ENCODE measurements around the gene JAK1. TPM values are rescaled to one million over a fixed set of nuclear protein-coding genes. Genes with fewer than 3 reads are reported as not detected.

Gene JAK1
- total and polyA plus RNA-seq, 9 of the 15 experiments (the other 6 are each of a cell fraction or from before 2014, with no cell fraction given): 9.7 to 44.1 (median 42.5) TPM

DNA sequence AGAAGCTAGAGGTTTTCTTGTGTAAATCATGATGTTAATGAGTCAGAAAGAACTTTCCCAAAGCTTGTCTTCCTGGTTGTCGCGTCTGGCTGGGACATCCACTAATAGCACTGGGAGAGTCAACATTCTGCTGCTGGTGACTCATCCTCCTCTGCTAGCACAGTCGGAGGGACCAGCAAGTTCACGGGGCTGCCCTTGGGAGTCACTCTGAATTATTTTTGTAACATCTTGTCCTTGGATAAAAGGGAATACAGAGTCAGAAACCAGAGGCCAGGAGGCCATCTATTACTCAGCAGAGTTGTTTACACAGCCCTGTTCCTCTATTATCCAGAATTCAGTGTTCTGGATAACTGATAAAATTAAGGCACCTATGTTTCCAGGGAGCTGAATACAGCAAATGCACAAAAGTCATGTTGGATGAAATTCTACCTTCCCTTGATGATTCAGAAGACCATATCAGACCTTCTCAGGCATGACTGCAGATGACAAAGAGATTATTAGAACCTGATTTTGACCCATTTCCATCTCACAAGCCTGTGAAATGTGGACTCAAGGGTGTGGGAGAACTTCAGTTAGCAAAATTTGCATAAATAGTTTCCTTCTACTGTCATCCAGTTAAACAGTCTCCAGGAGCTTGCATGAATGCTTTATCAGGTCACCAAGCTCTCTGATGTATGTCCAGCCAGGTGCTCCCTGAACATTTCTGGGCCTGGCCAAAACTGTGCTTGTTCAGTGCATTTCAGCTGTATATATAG lies 68.1 kb downstream of the JAK1 start (continued):
- TF ChIP-seq, protein P1, sequence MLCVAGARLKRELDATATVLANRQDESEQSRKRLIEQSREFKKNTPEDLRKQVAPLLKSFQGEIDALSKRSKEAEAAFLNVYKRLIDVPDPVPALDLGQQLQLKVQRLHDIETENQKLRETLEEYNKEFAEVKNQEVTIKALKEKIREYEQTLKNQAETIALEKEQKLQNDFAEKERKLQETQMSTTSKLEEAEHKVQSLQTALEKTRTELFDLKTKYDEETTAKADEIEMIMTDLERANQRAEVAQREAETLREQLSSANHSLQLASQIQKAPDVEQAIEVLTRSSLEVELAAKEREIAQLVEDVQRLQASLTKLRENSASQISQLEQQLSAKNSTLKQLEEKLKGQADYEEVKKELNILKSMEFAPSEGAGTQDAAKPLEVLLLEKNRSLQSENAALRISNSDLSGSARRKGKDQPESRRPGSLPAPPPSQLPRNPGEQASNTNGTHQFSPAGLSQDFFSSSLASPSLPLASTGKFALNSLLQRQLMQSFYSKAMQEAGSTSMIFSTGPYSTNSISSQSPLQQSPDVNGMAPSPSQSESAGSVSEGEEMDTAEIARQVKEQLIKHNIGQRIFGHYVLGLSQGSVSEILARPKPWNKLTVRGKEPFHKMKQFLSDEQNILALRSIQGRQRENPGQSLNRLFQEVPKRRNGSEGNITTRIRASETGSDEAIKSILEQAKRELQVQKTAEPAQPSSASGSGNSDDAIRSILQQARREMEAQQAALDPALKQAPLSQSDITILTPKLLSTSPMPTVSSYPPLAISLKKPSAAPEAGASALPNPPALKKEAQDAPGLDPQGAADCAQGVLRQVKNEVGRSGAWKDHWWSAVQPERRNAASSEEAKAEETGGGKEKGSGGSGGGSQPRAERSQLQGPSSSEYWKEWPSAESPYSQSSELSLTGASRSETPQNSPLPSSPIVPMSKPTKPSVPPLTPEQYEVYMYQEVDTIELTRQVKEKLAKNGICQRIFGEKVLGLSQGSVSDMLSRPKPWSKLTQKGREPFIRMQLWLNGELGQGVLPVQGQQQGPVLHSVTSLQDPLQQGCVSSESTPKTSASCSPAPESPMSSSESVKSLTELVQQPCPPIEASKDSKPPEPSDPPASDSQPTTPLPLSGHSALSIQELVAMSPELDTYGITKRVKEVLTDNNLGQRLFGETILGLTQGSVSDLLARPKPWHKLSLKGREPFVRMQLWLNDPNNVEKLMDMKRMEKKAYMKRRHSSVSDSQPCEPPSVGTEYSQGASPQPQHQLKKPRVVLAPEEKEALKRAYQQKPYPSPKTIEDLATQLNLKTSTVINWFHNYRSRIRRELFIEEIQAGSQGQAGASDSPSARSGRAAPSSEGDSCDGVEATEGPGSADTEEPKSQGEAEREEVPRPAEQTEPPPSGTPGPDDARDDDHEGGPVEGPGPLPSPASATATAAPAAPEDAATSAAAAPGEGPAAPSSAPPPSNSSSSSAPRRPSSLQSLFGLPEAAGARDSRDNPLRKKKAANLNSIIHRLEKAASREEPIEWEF (CRISPR knock-in tag; IDR thresholded peaks at IDR 0.05): no peak
- TF ChIP-seq HNRNPH1 (optimal IDR thresholded peaks at IDR 0.05; ENCODE audit: low read depth, low read length) (no peak), BRD9 (IDR thresholded peaks at IDR 0.05; ENCODE audit: low read depth, partially characterized antibody) (peak; percentile 53), CGGBP1 (CRISPR knock-in tag; IDR thresholded peaks at IDR 0.05) (no peak), E2F4 (CRISPR knock-in tag; IDR thresholded peaks at IDR 0.05; ENCODE audit: low read depth) (no peak), ETV6 (IDR thresholded peaks at IDR 0.05; ENCODE audit: borderline replicate concordance in 1 of 2, low read depth in 2 of 2, low read length in 1 of 2) (peak in 1 of 2 experiments; percentile 63; a peak in 1 of 4 replicates), ETV6 (CRISPR knock-in tag; IDR thresholded peaks at IDR 0.05; ENCODE audit: borderline replicate concordance) (no peak), ATF7 (IDR thresholded peaks at IDR 0.05) (peak; percentile 82; the same call in 1 of the 2 replicates), TGIF2 (CRISPR knock-in tag; IDR thresholded peaks at IDR 0.05) (no peak), ARHGAP35 (IDR thresholded peaks at IDR 0.05; ENCODE audit: partially characterized antibody) (no peak), L3MBTL2 (IDR thresholded peaks at IDR 0.05) (no peak; the same call in 1 of the 2 replicates), NFRKB (IDR thresholded peaks at IDR 0.05; ENCODE audit: low read depth) (no peak), ZBTB33 (CRISPR knock-in tag; IDR thresholded peaks at IDR 0.05) (peak; percentile 58; the same call in 1 of the 2 replicates), MYC (IDR thresholded peaks at IDR 0.05; ENCODE audit: low read depth, low read length) (no peak), MYC (CRISPR knock-in tag; IDR thresholded peaks at IDR 0.05; ENCODE audit: borderline replicate concordance, low read depth) (no peak), TRIM24 (IDR thresholded peaks at IDR 0.05) (peak in 1 of 2 experiments; percentile 9; a peak in 2 of 4 replicates)
- TF ChIP-seq, protein P2, sequence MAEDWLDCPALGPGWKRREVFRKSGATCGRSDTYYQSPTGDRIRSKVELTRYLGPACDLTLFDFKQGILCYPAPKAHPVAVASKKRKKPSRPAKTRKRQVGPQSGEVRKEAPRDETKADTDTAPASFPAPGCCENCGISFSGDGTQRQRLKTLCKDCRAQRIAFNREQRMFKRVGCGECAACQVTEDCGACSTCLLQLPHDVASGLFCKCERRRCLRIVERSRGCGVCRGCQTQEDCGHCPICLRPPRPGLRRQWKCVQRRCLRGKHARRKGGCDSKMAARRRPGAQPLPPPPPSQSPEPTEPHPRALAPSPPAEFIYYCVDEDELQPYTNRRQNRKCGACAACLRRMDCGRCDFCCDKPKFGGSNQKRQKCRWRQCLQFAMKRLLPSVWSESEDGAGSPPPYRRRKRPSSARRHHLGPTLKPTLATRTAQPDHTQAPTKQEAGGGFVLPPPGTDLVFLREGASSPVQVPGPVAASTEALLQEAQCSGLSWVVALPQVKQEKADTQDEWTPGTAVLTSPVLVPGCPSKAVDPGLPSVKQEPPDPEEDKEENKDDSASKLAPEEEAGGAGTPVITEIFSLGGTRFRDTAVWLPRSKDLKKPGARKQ (CRISPR knock-in tag; IDR thresholded peaks at IDR 0.05): no peak

All from K562 (cell line).